GM12878 (cell line): ENCODE results near the gene NSG1. TPM values are rescaled to one million over a fixed set of nuclear protein-coding genes. Genes with fewer than 3 reads are reported as not detected.

Source experiments
- ATAC-seq: fragments of 200-7000 bp; cut with Tn5 transposase; 3 replicates; pipeline ENCODE4 v1.9.1; 2020; ENCODE audit warnings: mild to moderate bottlenecking, moderate library complexity
- BruUV-seq: library from RNA; stranded (reverse); fragments of 400-500 nt; replicated peaks from 2 replicates; lab custom pipeline; 2021; lab: Mats Ljungman, UMichigan
- CTCF ChIA-PET: fragments of 300-600 bp; sonication (Branson Sonifier 250); formaldehyde crosslinking; extraction: SDS; loops from one replicate; lab custom pipeline; 2021; ENCODE audit warnings: inconsistent platforms; lab: Yijun Ruan, JAX
- POLR2A ChIA-PET: fragments of 350-600 bp; formaldehyde crosslinking; extraction: SDS; loops from one replicate; lab custom pipeline; 2021; ENCODE audit warnings: inconsistent platforms; lab: Charles Lee
- RAD21 ChIA-PET: fragments of 300-600 bp; sonication (Branson Sonifier 250); formaldehyde crosslinking; loops from one replicate; lab custom pipeline; 2023; ENCODE audit warnings: antibody characterized with exemption; ENCODE audit not compliant: unreplicated experiment; lab: Charles Lee
- SMC1A ChIA-PET: fragments of 300-600 bp; sonication (Branson Sonifier 250); formaldehyde crosslinking; loops from one replicate; lab custom pipeline; 2023; ENCODE audit not compliant: unreplicated experiment, uncharacterized antibody; lab: Charles Lee
- DNase-seq: peaks from one replicate; pipeline ENCODE4 v3.0.0-alpha.2; 2011; ENCODE audit warnings: low read depth, low spot score
- FAIRE-seq: peaks from 3 replicates; lab custom pipeline; 2011; peaks lifted over from hg19 to GRCh38; lab: Jason Lieb, UNC
- H2AFZ ChIP-seq: 2 replicates; pipeline ENCODE4 v1.6.0; 2011; ENCODE audit warnings: low read depth, low read length, control low read depth; ENCODE audit not compliant: control insufficient read depth
- H3K27ac ChIP-seq: 2 replicates; pipeline ENCODE4 v1.5.1; 2011; ENCODE audit warnings: control low read depth; ENCODE audit not compliant: control insufficient read depth, insufficient read depth
- H3K27me3 ChIP-seq, 2 experiments: replicated peaks in 1 of 2; 2 replicates each; pipeline versions ENCODE4 v1.6.0 to v1.6.1; 2011; ENCODE audit warnings: low read length in 1 of 2; ENCODE audit not compliant: control insufficient read depth in 2 of 2, insufficient read depth in 2 of 2
- H3K36me3 ChIP-seq, 2 experiments: 2 replicates each; pipeline ENCODE4 v1.5.1; 2011; ENCODE audit warnings: low read length in 1 of 2; ENCODE audit not compliant: control insufficient read depth in 2 of 2, insufficient read depth in 2 of 2
- H3K4me1 ChIP-seq: 2 replicates; pipeline ENCODE4 v1.6.1; 2011; ENCODE audit warnings: mild to moderate bottlenecking, low read length, moderate library complexity, mixed read lengths; ENCODE audit not compliant: control insufficient read depth, insufficient read depth
- H3K4me2 ChIP-seq: 2 replicates; pipeline ENCODE4 v1.6.0; 2011; ENCODE audit warnings: control low read depth; ENCODE audit not compliant: control insufficient read depth, insufficient read depth
- H3K4me3 ChIP-seq: fragments of 200-600 bp; sonication (generic); 2 replicates; pipeline ENCODE4 v1.5.1; 2016
- H3K79me2 ChIP-seq: 2 replicates; pipeline ENCODE4 v1.6.0; 2011; ENCODE audit warnings: low read length; ENCODE audit not compliant: control insufficient read depth, insufficient read depth
- H3K9ac ChIP-seq: 2 replicates; pipeline ENCODE4 v1.8.0; 2011; ENCODE audit warnings: low read length, control low read depth, mixed read lengths; ENCODE audit not compliant: control insufficient read depth, insufficient read depth
- H3K9me3 ChIP-seq: replicated peaks from 3 replicates; pipeline ENCODE4 v1.5.1; 2011; ENCODE audit warnings: mild to moderate bottlenecking, low read length; ENCODE audit not compliant: control insufficient read depth, insufficient read depth
- H4K20me1 ChIP-seq: 2 replicates; pipeline ENCODE4 v1.6.0; 2011; ENCODE audit not compliant: control insufficient read depth, insufficient read depth
- BCL11A ChIP-seq: IDR thresholded peaks from 2 replicates; pipeline ENCODE4 v1.6.1; 2011; ENCODE audit warnings: low read depth, low read length
- BMI1 ChIP-seq: fragments of 450-650 bp; IDR thresholded peaks from 2 replicates; pipeline ENCODE4 v1.6.1; 2016; ENCODE audit warnings: mild to moderate bottlenecking, moderate library complexity, borderline replicate concordance
- HDAC6 ChIP-seq: fragments of 200-600 bp; sonication (generic); IDR thresholded peaks from one replicate; pipeline ENCODE4 v1.8.0; 2017; ENCODE audit warnings: antibody characterized with exemption; ENCODE audit not compliant: unreplicated experiment
- MEF2A ChIP-seq: IDR thresholded peaks from 2 replicates; pipeline ENCODE4 v1.6.1; 2011; ENCODE audit warnings: low read depth, mild to moderate bottlenecking, low read length, moderate library complexity; ENCODE audit not compliant: insufficient read depth
- NFXL1 ChIP-seq: fragments of 450-650 bp; IDR thresholded peaks from 2 replicates; pipeline ENCODE4 v1.6.1; 2017; ENCODE audit warnings: antibody characterized with exemption, mild to moderate bottlenecking, borderline replicate concordance
- PAX8 ChIP-seq: fragments of 450-650 bp; IDR thresholded peaks from 2 replicates; pipeline ENCODE4 v1.6.1; 2017; ENCODE audit warnings: mild to moderate bottlenecking, moderate library complexity
- POLR2AphosphoS5 ChIP-seq: IDR thresholded peaks from 2 replicates; pipeline ENCODE4 v1.6.1; 2011; ENCODE audit warnings: mild to moderate bottlenecking, low read length, inconsistent platforms
- RCOR1 ChIP-seq: conservative IDR thresholded peaks from 2 replicates; pipeline ENCODE4 v1.6.1; 2012; ENCODE audit warnings: low read depth, low read length, improper control_type of control experiment
- RFX5 ChIP-seq: IDR thresholded peaks from 2 replicates; pipeline ENCODE4 v1.6.1; 2011; ENCODE audit warnings: low read depth, low read length, improper control_type of control experiment
- SIN3A ChIP-seq: IDR thresholded peaks from 2 replicates; pipeline ENCODE4 v1.6.1; 2012; ENCODE audit warnings: low read depth, low read length, improper control_type of control experiment
- SIX5 ChIP-seq: IDR thresholded peaks from 2 replicates; pipeline ENCODE4 v1.6.1; 2011; ENCODE audit warnings: mild to moderate bottlenecking, low read depth, low read length, moderate library complexity; ENCODE audit not compliant: severe bottlenecking
- SMAD1 ChIP-seq: fragments of 450-650 bp; IDR thresholded peaks from 2 replicates; pipeline ENCODE4 v1.6.1; 2018; ENCODE audit warnings: mild to moderate bottlenecking, low read depth; ENCODE audit not compliant: partially characterized antibody
- SREBF2 ChIP-seq: IDR thresholded peaks from 2 replicates; pipeline ENCODE4 v1.6.1; 2012; ENCODE audit warnings: mild to moderate bottlenecking, low read length
- SRF ChIP-seq, 2 experiments: IDR thresholded peaks; 2 replicates each; pipeline ENCODE4 v1.6.1; 2011; ENCODE audit warnings: low read depth in 2 of 2, low read length in 2 of 2, mild to moderate bottlenecking in 1 of 2, moderate library complexity in 1 of 2
- TCF3 ChIP-seq: IDR thresholded peaks from 2 replicates; pipeline ENCODE4 v1.6.1; 2012; ENCODE audit warnings: low read depth, mild to moderate bottlenecking, low read length, borderline replicate concordance; ENCODE audit not compliant: insufficient read depth
- ZNF217 ChIP-seq: fragments of 450-650 bp; IDR thresholded peaks from 2 replicates; pipeline ENCODE4 v1.6.1; 2017; ENCODE audit warnings: antibody characterized with exemption, mild to moderate bottlenecking
- WGBS: methylation state at CpG from one replicate; pipeline ENCODE4 v1.1.6; 2016; ENCODE audit warnings: low lambda C conversion rate; ENCODE audit not compliant: insufficient replicate concordance, insufficient coverage; ENCODE audit errors: missing lambda C conversion rate; 5-methylcytosine and 5-hydroxymethylcytosine counted together
- in situ Hi-C: fragments of 300-500 bp; cut with MboI; formaldehyde crosslinking; loops from 9 replicates; pipeline ENCODE4 v1.14.3; 2018; ENCODE audit warnings: mixed read lengths
- intact Hi-C: fragments of 100-400 bp; cut with micrococcal nuclease; formaldehyde crosslinking; loops from one replicate; pipeline ENCODE4 v1.14.2; 2022; ENCODE audit not compliant: unreplicated experiment
- polyA plus RNA-seq, 11 experiments: library from polyadenylated mRNA; depleted of rRNA in 4 of 11; unstranded in 6 of 11; stranded (reverse) in 5 of 11; fragments of >200 nt; fragmentation: Nextera tagmentation in 4 of 11; fragmentation: Illumina TruSeq in 1 of 11; extraction: Ambion mirVana in 4 of 11; extraction: Trizol in 1 of 11; gene quantifications; 1 replicate in 1 of 11; 2 replicates in 10 of 11; pipeline versions ENCODE4 v1.2.1 to v1.2.3, GENCODE V29; 2011 to 2016; ENCODE audit warnings: inconsistent platforms in 2 of 11, missing spikeins in 2 of 11, low read depth in 1 of 11
- total RNA-seq, 4 experiments: library from RNA; depleted of rRNA in 3 of 4; stranded (reverse); fragments of >200 nt in 3 of 4; fragmentation: Illumina TruSeq in 1 of 4; extraction: Trizol in 1 of 4; gene quantifications; 2 replicates each; pipeline versions ENCODE4 v1.2.1 to v1.2.3, GENCODE V29; 2013 to 2021
- TF ChIP-seq, protein P1 (sequence below): fragments of 450-650 bp; IDR thresholded peaks from 2 replicates; pipeline ENCODE4 v1.6.1; 2016; ENCODE audit warnings: mild to moderate bottlenecking
- TF ChIP-seq, protein P2 (sequence below): fragments of 450-650 bp; IDR thresholded peaks from 2 replicates; pipeline ENCODE4 v1.6.1; 2017; ENCODE audit warnings: antibody characterized with exemption, mild to moderate bottlenecking, moderate library complexity
- TF ChIP-seq, protein P3 (sequence below): fragments of 450-650 bp; IDR thresholded peaks from 2 replicates; pipeline ENCODE4 v1.6.1; 2014; ENCODE audit warnings: mild to moderate bottlenecking

NSG1 gene
- total and polyA plus RNA-seq, 10 of the 15 experiments (the other 5 are each of a cell fraction or from before 2014, with no cell fraction given) = 0.03 to 0.19 (median 0.10) TPM; not detected in 5

DNA sequence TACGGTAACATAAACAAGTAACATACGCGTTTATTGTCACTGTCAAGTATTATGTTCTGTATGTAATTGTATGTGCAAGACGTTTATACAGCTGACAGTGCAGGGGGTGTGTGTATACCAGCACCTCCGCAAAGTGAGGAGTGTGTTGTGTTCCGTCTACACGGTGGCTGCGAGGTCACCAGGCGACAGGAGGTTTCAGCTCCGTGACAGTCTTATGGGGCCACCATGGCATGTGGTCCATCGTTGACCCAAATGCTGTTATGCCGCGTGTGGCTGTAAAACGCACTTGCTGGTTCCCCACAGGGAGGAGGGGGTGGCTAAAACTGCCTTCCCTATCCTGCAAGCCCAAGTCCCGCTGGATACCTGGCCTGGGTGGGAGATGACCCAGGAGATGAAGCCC is 25.0 kb downstream of the NSG1 start:
- SMC1A ChIA-PET = interaction anchor here (1.4 kb wide), 1 partner anchor 14 kb away, joined by 3 read pairs; no protein-coding TSS in a partner anchor
- TF ChIP-seq SREBF2 (no peak), HDAC6 (no peak), BMI1 (no peak), PAX8 (no peak), NFXL1 (no peak), BCL11A (no peak), SRF (IDR thresholded peaks at IDR 0.05; ENCODE audit: low read depth in 2 of 2, low read length in 2 of 2) (no peak), MEF2A (no peak), SIN3A (no peak), RCOR1 (no peak), SMAD1 (no peak), TCF3 (no peak), ZNF217 (no peak), RFX5 (no peak), SIX5 (no peak), POLR2AphosphoS5 (no peak)
- TF ChIP-seq, protein P1, sequence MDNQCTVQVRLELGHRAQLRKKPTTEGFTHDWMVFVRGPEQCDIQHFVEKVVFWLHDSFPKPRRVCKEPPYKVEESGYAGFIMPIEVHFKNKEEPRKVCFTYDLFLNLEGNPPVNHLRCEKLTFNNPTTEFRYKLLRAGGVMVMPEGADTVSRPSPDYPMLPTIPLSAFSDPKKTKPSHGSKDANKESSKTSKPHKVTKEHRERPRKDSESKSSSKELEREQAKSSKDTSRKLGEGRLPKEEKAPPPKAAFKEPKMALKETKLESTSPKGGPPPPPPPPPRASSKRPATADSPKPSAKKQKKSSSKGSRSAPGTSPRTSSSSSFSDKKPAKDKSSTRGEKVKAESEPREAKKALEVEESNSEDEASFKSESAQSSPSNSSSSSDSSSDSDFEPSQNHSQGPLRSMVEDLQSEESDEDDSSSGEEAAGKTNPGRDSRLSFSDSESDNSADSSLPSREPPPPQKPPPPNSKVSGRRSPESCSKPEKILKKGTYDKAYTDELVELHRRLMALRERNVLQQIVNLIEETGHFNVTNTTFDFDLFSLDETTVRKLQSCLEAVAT = no peak
- TF ChIP-seq, protein P2, sequence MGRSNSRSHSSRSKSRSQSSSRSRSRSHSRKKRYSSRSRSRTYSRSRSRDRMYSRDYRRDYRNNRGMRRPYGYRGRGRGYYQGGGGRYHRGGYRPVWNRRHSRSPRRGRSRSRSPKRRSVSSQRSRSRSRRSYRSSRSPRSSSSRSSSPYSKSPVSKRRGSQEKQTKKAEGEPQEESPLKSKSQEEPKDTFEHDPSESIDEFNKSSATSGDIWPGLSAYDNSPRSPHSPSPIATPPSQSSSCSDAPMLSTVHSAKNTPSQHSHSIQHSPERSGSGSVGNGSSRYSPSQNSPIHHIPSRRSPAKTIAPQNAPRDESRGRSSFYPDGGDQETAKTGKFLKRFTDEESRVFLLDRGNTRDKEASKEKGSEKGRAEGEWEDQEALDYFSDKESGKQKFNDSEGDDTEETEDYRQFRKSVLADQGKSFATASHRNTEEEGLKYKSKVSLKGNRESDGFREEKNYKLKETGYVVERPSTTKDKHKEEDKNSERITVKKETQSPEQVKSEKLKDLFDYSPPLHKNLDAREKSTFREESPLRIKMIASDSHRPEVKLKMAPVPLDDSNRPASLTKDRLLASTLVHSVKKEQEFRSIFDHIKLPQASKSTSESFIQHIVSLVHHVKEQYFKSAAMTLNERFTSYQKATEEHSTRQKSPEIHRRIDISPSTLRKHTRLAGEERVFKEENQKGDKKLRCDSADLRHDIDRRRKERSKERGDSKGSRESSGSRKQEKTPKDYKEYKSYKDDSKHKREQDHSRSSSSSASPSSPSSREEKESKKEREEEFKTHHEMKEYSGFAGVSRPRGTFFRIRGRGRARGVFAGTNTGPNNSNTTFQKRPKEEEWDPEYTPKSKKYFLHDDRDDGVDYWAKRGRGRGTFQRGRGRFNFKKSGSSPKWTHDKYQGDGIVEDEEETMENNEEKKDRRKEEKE = no peak
- TF ChIP-seq, protein P3, sequence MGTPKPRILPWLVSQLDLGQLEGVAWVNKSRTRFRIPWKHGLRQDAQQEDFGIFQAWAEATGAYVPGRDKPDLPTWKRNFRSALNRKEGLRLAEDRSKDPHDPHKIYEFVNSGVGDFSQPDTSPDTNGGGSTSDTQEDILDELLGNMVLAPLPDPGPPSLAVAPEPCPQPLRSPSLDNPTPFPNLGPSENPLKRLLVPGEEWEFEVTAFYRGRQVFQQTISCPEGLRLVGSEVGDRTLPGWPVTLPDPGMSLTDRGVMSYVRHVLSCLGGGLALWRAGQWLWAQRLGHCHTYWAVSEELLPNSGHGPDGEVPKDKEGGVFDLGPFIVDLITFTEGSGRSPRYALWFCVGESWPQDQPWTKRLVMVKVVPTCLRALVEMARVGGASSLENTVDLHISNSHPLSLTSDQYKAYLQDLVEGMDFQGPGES = no peak
- TF ChIP-seq, all 136 proteins: peak for 0
- Histone ChIP-seq H3K4me2 (no peak overlapping the region), H3K27me3 (no peaks in the 10 kb centered on the region), H3K9ac (no peak overlapping the region), H3K4me3 (no peak overlapping the region), H4K20me1 (no peaks in the 10 kb centered on the region), H2AFZ (no peak overlapping the region), H3K4me1 (no peaks in the 10 kb centered on the region), H3K27ac (no peak overlapping the region), H3K79me2 (no peaks in the 10 kb centered on the region), H3K9me3 (no peaks in the 10 kb centered on the region), H3K36me3 (no peaks in the 10 kb centered on the region)
- POLR2A ChIA-PET = no interaction called here
- in situ Hi-C loops (no loop called here), intact Hi-C loops (no loop called here)
- BruUV-seq = no TSS peak
- FAIRE-seq (no peak), DNase-seq (no peak), ATAC-seq (no peak)
- CTCF ChIA-PET = interaction anchor here (0.9 to 1.1 kb wide), 2 partner anchors 17 to 19 kb away, joined by 3 to 4 read pairs; no protein-coding TSS in a partner anchor
- RAD21 ChIA-PET = no interaction called here
- WGBS = 85% methylated on average over 15 of the region's 15 CpGs
